ENCODE results near the gene HCN2.

DNA sequence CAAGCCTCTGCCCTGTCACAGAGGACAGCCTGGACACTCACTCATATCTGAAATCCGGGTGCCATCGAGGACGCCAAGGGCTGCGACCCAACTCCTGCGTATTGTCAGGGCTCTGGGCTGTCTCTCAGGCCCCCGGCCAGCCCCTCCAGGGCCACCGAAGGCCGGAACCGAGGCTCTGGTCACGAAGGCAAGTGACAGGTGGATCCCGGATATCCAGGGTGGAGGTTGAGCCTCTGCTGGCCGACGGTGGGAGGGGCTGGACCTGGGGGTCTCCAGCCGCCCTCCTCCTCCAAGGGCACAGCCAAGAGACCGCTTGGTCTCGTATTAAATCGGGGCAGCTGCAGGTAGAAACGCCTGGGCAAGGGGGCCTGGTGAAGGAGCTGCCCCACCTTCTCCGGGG, 67.9 kb downstream of the HCN2 start:
- TF ChIP-seq POLR2A (IDR thresholded peaks at IDR 0.05; ENCODE audit: low read depth) (no peak), EP300 (IDR thresholded peaks at IDR 0.05) (no peak), POLR2AphosphoS5 (IDR thresholded peaks at IDR 0.05) (no peak)
- TF ChIP-seq, protein P1, sequence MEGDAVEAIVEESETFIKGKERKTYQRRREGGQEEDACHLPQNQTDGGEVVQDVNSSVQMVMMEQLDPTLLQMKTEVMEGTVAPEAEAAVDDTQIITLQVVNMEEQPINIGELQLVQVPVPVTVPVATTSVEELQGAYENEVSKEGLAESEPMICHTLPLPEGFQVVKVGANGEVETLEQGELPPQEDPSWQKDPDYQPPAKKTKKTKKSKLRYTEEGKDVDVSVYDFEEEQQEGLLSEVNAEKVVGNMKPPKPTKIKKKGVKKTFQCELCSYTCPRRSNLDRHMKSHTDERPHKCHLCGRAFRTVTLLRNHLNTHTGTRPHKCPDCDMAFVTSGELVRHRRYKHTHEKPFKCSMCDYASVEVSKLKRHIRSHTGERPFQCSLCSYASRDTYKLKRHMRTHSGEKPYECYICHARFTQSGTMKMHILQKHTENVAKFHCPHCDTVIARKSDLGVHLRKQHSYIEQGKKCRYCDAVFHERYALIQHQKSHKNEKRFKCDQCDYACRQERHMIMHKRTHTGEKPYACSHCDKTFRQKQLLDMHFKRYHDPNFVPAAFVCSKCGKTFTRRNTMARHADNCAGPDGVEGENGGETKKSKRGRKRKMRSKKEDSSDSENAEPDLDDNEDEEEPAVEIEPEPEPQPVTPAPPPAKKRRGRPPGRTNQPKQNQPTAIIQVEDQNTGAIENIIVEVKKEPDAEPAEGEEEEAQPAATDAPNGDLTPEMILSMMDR (IDR thresholded peaks at IDR 0.05): no peak
